Measurements from ENCODE around the gene CALHM5. TPM values are rescaled to one million over a fixed set of nuclear protein-coding genes. Genes with fewer than 3 reads are reported as not detected.

The CALHM5 gene
- total and polyA plus RNA-seq, 2 donors from 2014 or later: 1.3 to 2.1 TPM

DNA sequence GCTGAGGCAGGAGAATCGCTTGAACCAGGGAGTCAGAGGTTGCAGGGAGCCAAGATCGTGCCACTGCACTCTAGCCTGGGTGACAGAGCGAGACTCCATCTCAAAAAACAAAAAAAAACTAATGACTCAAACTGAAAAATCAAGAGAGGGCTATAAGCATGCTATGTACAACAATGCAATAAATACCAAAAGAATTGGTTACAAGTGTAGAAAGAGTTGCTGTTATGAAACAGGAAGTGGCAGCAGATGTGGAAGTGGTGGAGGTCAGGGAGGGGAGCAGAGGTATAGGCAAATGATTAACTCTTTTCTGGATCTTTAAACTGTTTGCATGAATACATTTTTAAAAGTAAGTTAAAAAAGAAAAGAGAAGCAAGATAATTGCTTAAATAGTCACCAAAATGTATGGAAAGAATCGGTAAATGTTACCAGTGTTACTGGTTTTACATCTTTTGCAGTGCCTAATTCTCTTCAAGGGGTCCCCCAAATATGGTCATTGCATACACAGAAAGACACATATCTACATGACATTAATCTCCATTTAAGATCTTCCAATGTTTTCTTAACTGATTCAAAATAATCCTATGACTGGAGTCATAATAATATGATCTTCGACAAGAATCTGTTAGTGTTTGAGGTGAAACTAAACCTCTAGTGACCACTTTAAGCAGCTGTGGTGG is 35.3 kb upstream of the CALHM5 start:
- H3K27ac ChIP-seq (ENCODE audit: low read depth in 2 of 2, low read length in 2 of 2): no peak overlapping the region

DNA sequence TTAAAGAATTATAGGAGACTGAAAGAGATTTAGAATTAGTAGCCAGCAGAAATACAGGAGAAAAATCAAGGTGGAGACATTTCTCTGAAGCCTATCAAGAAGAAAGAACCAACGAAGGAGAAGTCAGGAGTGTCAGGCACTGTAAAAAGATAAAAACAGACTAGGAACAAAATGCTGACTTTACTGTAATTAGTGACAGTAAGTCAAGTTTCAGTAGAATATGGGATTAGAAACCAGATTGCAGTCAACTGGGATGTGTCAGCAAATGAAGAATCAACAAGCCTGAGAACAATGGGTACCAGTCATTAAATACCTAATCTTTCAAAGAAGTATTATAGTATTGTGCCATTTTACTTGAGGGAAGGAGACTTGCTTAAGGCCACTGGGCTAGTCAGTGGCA is 28.7 kb upstream of the CALHM5 start:
- no peak for FAIRE-seq
- no peaks in the 10 kb centered on the region for H3K27me3 ChIP-seq (ENCODE audit: control insufficient read depth, insufficient read depth, low read length)

More for the DNA sequence above, 35.3 kb upstream of the CALHM5 start:
- intact Hi-C loops (cut with DNase I): no loop called here
- TF ChIP-seq, protein P1, sequence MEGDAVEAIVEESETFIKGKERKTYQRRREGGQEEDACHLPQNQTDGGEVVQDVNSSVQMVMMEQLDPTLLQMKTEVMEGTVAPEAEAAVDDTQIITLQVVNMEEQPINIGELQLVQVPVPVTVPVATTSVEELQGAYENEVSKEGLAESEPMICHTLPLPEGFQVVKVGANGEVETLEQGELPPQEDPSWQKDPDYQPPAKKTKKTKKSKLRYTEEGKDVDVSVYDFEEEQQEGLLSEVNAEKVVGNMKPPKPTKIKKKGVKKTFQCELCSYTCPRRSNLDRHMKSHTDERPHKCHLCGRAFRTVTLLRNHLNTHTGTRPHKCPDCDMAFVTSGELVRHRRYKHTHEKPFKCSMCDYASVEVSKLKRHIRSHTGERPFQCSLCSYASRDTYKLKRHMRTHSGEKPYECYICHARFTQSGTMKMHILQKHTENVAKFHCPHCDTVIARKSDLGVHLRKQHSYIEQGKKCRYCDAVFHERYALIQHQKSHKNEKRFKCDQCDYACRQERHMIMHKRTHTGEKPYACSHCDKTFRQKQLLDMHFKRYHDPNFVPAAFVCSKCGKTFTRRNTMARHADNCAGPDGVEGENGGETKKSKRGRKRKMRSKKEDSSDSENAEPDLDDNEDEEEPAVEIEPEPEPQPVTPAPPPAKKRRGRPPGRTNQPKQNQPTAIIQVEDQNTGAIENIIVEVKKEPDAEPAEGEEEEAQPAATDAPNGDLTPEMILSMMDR (IDR thresholded peaks at IDR 0.05; ENCODE audit: borderline replicate concordance, extremely low read depth, insufficient read depth): no peak
- Histone ChIP-seq H3K9ac (ENCODE audit: low read length in 3 of 3) (no peak overlapping the region), H3K27me3 (ENCODE audit: control insufficient read depth, insufficient read depth, low read length) (no peaks in the 10 kb centered on the region), H3K4me3 (ENCODE audit: low read length in 3 of 3) (no peak overlapping the region), H3K4me1 (ENCODE audit: control insufficient read depth in 2 of 3, insufficient read depth in 2 of 3, low read depth in 1 of 3, low read length in 3 of 3) (no peaks in the 10 kb centered on the region), H3K9me3 (ENCODE audit: control insufficient read depth in 2 of 3, insufficient read depth in 1 of 3, low read length in 3 of 3) (no peaks in the 10 kb centered on the region), H3K36me3 (ENCODE audit: control insufficient read depth in 2 of 3, insufficient read depth in 3 of 3, low read length in 3 of 3) (no peaks in the 10 kb centered on the region)
- FAIRE-seq (no peak), DNase-seq (no peak)

DNA sequence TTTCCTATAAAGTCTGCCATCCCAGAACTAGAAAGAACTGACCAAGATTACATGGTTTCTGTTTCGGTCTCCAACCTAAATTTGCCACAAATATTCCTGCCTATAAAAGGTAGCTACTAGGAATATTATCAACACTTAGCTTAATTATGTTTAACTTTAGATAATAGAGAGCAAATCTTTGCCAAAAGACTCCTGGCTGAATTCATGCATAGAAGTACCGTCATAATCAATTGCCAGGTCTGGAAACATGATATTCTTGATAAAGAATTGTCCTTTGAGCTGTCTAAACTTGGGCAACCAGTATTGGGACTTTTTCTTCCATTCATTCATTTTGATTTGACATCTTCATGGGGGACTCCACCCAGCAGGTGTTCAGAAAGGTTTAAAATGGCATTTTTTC is 27.8 kb upstream of the CALHM5 start:
- no peak for DNase-seq
- Histone ChIP-seq H3K9ac (ENCODE audit: low read length in 3 of 3) (no peak overlapping the region), H3K4me1 (ENCODE audit: control insufficient read depth in 2 of 3, insufficient read depth in 2 of 3, low read depth in 1 of 3, low read length in 3 of 3) (no peaks in the 10 kb centered on the region), H3K9me3 (ENCODE audit: control insufficient read depth in 2 of 3, insufficient read depth in 1 of 3, low read length in 3 of 3) (no peaks in the 10 kb centered on the region), H3K27ac (ENCODE audit: low read depth in 2 of 2, low read length in 2 of 2) (no peak overlapping the region), H3K27me3 (ENCODE audit: control insufficient read depth, insufficient read depth, low read length) (no peaks in the 10 kb centered on the region), H3K4me3 (ENCODE audit: low read length in 3 of 3) (no peak overlapping the region), H3K36me3 (ENCODE audit: control insufficient read depth in 2 of 3, insufficient read depth in 3 of 3, low read length in 3 of 3) (no peaks in the 10 kb centered on the region)
- TF ChIP-seq, protein P1 (IDR thresholded peaks at IDR 0.05; ENCODE audit: borderline replicate concordance, extremely low read depth, insufficient read depth): no peak
- intact Hi-C loops (cut with DNase I): no loop called here
- FAIRE-seq: no peak

More for the DNA sequence above, 28.7 kb upstream of the CALHM5 start:
- no peaks in the 10 kb centered on the region for H3K4me1 ChIP-seq (ENCODE audit: control insufficient read depth in 2 of 3, insufficient read depth in 2 of 3, low read depth in 1 of 3, low read length in 3 of 3)
- no peaks in the 10 kb centered on the region for H3K36me3 ChIP-seq (ENCODE audit: control insufficient read depth in 2 of 3, insufficient read depth in 3 of 3, low read length in 3 of 3)
- no peaks in the 10 kb centered on the region for H3K9me3 ChIP-seq (ENCODE audit: control insufficient read depth in 2 of 3, insufficient read depth in 1 of 3, low read length in 3 of 3)
- no peak overlapping the region for H3K9ac ChIP-seq (ENCODE audit: low read length in 3 of 3)
- DNase-seq: no peak
- intact Hi-C loops (cut with DNase I): no loop called here
- H3K27ac ChIP-seq (ENCODE audit: low read depth in 2 of 2, low read length in 2 of 2): no peak overlapping the region
- H3K4me3 ChIP-seq (ENCODE audit: low read length in 3 of 3): no peak overlapping the region
- TF ChIP-seq, protein P1 (IDR thresholded peaks at IDR 0.05; ENCODE audit: borderline replicate concordance, extremely low read depth, insufficient read depth): no peak
